ENCODE measurements around the gene CYB5D1. TPM values are rescaled to one million over a fixed set of nuclear protein-coding genes. Genes with fewer than 3 reads are reported as not detected.

CYB5D1 gene
- total RNA-seq, 1 experiment from 2014 or later, result 18.0 TPM

- Mint-ChIP-seq H3K4me3 (no peak overlapping the region), H3K4me1 (peaks cover 0 to 3% of the 10 kb centered on the region in 2 experiments; a peak in 3 of 4 replicates), H3K36me3 (ENCODE audit: insufficient read depth in 1 of 3, low read depth in 3 of 3) (peaks cover 0 to 4% (median 0%) of the 10 kb centered on the region in 3 experiments; a peak in 1 of 7 replicates), H3K9me3 (no peaks in the 10 kb centered on the region), H3K27me3 (ENCODE audit: low read depth) (no peaks in the 10 kb centered on the region; the same call in none of the 2 replicates), H3K27ac (no peak overlapping the region)
- Histone ChIP-seq H4K91ac (ENCODE audit: insufficient read length, low read depth, low read length) (no peak overlapping the region), H4K20me1 (ENCODE audit: control insufficient read depth, insufficient read depth, insufficient read length) (no peaks in the 10 kb centered on the region), H3K27ac (ENCODE audit: insufficient read length, low read depth, low read length) (no peak overlapping the region), H2AFZ (ENCODE audit: low read length) (no peak overlapping the region), H3K79me1 (ENCODE audit: insufficient read depth, low read depth, low read length, poor library complexity, severe bottlenecking) (no peaks in the 10 kb centered on the region), H3K56ac (ENCODE audit: insufficient read length, low read depth, low read length) (no peak overlapping the region), H2AK5ac (ENCODE audit: insufficient read length, low read length) (no peak overlapping the region), H3K9ac (ENCODE audit: extremely low read depth, insufficient read length, low read length) (no peak overlapping the region), H3K27me3 (ENCODE audit: insufficient read depth, low read length) (no peaks in the 10 kb centered on the region; the same call in 1 of the 2 replicates), H3T11ph (ENCODE audit: low read length) (no peak overlapping the region), H2BK12ac (ENCODE audit: insufficient read length, low read depth, low read length) (no peak overlapping the region), H3K14ac (ENCODE audit: insufficient read depth, low read length) (no peak overlapping the region), H3K18ac (ENCODE audit: insufficient read length, low read depth, low read length) (no peak overlapping the region), H3K4me2 (ENCODE audit: insufficient read depth, insufficient read length, low read length) (no peak overlapping the region), H3K23me2 (ENCODE audit: insufficient read length, low read depth, low read length, poor library complexity, severe bottlenecking) (peaks cover 17% of the 10 kb centered on the region), H3K23ac (ENCODE audit: insufficient read length, low read depth, low read length) (no peak overlapping the region), H4K8ac (replicated peaks; ENCODE audit: insufficient read length, low read depth, low read length) (no peak overlapping the region), H3K4ac (ENCODE audit: low read depth, low read length) (no peak overlapping the region), H2BK15ac (ENCODE audit: low read depth, low read length) (no peak overlapping the region), H4K5ac (ENCODE audit: insufficient read length, low read depth, low read length) (no peak overlapping the region), H2BK20ac (ENCODE audit: low read depth, low read length, poor library complexity, severe bottlenecking) (no peak overlapping the region), H3K9me3 (ENCODE audit: control insufficient read depth, low read depth, low read length) (no peaks in the 10 kb centered on the region), H3K4me1 (ENCODE audit: insufficient read depth, low read length) (no peaks in the 10 kb centered on the region), H2BK5ac (ENCODE audit: insufficient read length, low read length) (no peak overlapping the region), H2BK120ac (ENCODE audit: low read depth, low read length, poor library complexity, severe bottlenecking) (no peak overlapping the region), H3K79me2 (ENCODE audit: insufficient read depth, low read length) (no peaks in the 10 kb centered on the region)
- WGBS (ENCODE audit: extremely low coverage, insufficient read length, low lambda C conversion rate), result no CpG with 5 or more reads among the region's 7 CpGs
- peak; percentile 27 for DNase-seq
- no peak for TF ChIP-seq CTCF (conservative IDR thresholded peaks at IDR 0.05)
Observed at GRCh38 chr17:7882068-7882467, 24.3 kb downstream of the CYB5D1 start.
